GM23338 (cell line): Measurements from ENCODE around the gene PLXNA2.

ENCODE experiments used
- CTCF ChIP-seq, 2 experiments: fragments of 200-600 bp in 1 of 2; sonication (generic) in 1 of 2; conservative IDR thresholded peaks; 2 replicates each; pipeline versions ENCODE4 v1.5.1 to v1.6.1; 2016 to 2017; ENCODE audit warnings: antibody characterized with exemption in 2 of 2, low read depth in 2 of 2, mild to moderate bottlenecking in 2 of 2, moderate library complexity in 1 of 2
- EZH2 ChIP-seq: fragments of 200-600 bp; sonication (generic); IDR thresholded peaks from one replicate; pipeline ENCODE4 v1.8.0; 2017; ENCODE audit warnings: antibody characterized with exemption, mild to moderate bottlenecking, low read depth; ENCODE audit not compliant: unreplicated experiment
- POLR2AphosphoS5 ChIP-seq: IDR thresholded peaks from 2 replicates; pipeline ENCODE4 v1.6.1; 2016; ENCODE audit warnings: antibody characterized with exemption, low read depth
- REST ChIP-seq: IDR thresholded peaks from one replicate; pipeline ENCODE4 v1.6.1; 2018; ENCODE audit warnings: antibody characterized with exemption; ENCODE audit not compliant: unreplicated experiment
- TF ChIP-seq, protein P1 (sequence below): IDR thresholded peaks from 2 replicates; pipeline ENCODE4 v1.6.1; 2016; ENCODE audit warnings: antibody characterized with exemption

GRCh38 chr1:208235982-208236761, 8.0 kb downstream of the PLXNA2 start:
- TF ChIP-seq EZH2 (no peak), CTCF (conservative IDR thresholded peaks at IDR 0.05; ENCODE audit: low read depth in 2 of 2) (no peak), REST (no peak), POLR2AphosphoS5 (no peak)
- TF ChIP-seq, protein P1, sequence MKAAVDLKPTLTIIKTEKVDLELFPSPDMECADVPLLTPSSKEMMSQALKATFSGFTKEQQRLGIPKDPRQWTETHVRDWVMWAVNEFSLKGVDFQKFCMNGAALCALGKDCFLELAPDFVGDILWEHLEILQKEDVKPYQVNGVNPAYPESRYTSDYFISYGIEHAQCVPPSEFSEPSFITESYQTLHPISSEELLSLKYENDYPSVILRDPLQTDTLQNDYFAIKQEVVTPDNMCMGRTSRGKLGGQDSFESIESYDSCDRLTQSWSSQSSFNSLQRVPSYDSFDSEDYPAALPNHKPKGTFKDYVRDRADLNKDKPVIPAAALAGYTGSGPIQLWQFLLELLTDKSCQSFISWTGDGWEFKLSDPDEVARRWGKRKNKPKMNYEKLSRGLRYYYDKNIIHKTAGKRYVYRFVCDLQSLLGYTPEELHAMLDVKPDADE = no peak
